ENCODE results near the gene TPSG1.
"Not testable (repeated sequence)": the region's sequence is repeated elsewhere in the genome, so short reads cannot be mapped to it uniquely, and the experiment has no call there.

Gene TPSG1

GRCh38 chr16:1230084-1230470 is 5.0 kb upstream of the TPSG1 start, which contains the start of gene TPSB2:
Gene TPSB2, minus strand, starts transcription at chr16:1230184. Its CDS starts 233 bp downstream, at chr16:1229951.
- not testable (repeated sequence) for DNase-seq

DNA sequence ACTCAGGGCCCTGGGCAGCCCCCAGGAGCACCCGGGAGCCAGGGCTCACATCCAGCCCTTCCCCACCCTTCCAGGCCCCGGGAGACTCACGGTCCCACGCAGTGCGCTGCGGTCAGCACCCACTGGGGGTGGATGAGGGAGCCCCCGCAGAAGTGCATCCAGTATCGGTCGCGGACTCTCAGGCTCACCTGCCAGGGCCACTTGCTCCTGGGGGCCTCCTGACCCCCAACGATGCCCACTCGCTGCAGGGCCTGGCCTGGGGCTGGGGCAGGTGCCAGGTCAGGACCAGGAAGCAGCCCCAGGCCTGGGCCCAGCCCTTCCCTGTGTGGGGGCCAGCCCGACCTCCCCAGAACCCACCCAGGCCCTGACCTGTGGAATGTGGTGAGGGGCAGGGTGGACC is 4.4 kb upstream of the TPSG1 start:
- not testable (repeated sequence) for DNase-seq

DNA sequence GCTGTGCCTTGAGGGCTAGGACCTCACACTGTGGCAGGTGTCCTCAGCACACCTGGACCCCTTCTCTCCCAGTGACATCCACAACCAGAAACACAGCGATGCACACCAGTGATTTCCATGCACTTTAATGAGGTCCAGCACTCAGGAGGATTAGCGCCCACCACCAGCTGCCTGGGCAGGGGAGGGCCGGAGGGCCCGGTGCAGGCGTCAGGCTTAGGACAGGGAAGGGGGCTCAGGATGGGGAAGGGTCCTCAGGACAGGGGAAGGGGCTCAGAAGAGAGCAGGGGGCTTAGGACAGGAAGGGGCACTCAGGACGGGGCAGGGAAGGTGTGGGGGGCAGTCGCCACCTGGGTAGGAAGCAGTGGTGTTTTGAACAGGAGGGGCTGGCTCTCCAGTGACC is 3.2 kb upstream of the TPSG1 start:
- not testable (repeated sequence) for DNase-seq

GRCh38 chr16:1226692-1227091 is 1.6 kb upstream of the TPSG1 start:
- not testable (repeated sequence) for DNase-seq

DNA sequence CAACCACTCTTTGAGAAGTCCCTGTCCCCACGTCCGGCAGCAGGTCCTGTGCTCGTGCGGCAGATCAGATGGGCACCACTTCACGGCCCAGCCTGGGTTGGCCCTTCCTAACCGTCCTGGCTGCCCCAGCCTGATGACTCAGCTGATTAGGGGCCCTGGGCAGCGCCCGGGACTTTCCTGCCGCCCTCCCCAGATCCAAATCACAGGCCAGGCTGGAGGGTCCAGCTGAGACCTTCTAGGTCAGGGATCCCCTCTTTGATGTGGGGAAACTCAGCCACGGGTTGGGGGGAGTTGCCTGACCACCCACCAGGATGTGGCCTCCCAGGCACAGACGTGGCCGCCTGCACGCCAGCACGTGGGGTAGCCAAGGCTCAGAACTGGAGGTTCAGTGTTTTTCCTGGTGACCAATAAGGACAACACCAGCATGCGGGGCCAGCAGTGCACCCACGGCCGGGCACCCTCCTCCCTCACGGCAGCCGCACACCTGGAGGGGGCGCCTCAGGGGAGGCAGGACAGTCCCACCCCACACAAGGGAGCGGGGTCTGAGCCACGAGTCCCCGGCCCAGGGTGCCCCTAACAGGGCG is 752 bp upstream of the TPSG1 start:
- not testable (repeated sequence) for DNase-seq

DNA sequence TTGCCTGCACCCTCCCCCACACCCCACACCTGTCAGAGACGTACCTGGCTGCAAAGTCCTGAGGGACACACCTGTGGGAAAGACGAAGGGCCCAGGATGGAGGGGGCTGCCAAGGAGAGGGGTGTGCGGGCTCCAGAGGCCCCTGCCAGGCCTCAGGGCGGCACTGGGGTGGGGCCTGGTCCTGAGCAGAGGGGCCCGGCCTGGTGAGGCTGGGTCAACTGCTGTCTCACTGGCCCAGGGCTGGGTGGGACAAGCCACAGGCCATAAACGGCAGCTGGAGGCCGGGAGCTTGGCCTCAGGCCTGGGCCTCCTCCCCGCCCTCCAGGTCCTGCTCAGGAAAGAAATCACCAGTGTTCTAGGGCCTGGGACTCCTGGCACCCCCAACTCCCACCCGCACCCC is 510 bp downstream of the TPSG1 start:
- no peak for DNase-seq

- no peak for DNase-seq
Observed at GRCh38 chr16:1223355-1224214, 1.5 kb downstream of the TPSG1 start.

GRCh38 chr16:1222553-1223354 is 2.3 kb downstream of the TPSG1 start:
- no peak for DNase-seq

- no peak for DNase-seq
Observed at GRCh38 chr16:1221628-1222552, 3.2 kb downstream of the TPSG1 start.

- no peak for DNase-seq
Observed at GRCh38 chr16:1220841-1221627, 4.0 kb downstream of the TPSG1 start.

DNA sequence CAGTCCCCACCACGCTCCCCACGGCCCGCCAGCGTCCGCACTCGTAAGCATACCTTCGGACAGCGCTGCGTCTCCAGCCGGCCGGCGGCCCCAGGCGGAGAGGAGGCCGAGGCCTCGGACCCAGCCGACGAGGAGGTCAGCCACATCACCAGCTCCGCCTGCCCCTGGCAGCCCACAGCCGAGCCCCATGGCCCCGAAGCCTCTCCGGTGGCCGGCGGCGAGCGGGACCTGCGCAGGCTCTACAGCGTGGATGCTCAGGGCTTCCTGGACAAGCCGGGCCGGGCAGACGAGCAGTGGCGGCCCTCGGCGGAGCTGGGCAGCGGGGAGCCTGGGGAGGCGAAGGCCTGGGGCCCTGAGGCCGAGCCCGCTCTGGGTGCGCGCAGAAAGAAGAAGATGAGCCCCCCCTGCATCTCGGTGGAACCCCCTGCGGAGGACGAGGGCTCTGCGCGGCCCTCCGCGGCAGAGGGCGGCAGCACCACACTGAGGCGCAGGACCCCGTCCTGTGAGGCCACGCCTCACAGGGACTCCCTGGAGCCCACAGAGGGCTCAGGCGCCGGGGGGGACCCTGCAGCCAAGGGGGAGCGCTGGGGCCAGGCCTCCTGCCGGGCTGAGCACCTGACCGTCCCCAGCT is 4.9 kb downstream of the TPSG1 start:
- DNase-seq, result no peak

DNA sequence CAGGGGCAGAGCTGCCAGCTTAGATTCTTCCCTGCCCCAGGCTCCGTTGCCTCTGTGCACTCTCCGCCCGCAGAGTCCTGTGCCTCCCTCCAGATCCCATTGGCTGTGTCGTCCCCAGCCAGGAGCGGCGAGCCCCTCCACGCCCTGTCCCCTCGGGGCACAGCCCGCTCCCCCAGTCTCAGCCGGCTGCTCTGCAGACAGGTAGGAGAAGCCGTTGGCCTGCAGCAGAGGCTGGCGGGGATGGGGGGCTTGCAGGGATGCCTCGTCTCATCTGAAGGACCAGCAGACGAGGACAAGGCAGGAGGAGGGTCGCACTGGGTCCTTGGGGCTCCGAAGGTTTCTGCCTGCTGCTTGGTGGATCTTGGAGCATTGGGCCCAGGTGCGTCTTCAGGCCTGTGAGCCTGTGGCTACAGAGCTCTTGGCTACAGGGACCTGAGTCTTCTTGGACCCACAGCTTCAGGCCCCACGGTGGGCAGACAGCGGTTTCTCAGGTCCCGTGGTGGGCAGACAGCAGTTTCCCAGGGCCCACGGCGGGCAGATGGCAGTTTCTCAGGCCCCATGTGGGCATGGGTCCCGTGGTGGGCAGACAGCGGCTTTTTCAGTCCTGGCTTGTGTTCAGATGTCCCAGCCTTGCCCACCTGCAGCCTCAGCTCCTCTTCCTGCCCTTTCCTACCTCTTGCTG is 6.0 kb downstream of the TPSG1 start:
- DNase-seq, result no peak

DNA sequence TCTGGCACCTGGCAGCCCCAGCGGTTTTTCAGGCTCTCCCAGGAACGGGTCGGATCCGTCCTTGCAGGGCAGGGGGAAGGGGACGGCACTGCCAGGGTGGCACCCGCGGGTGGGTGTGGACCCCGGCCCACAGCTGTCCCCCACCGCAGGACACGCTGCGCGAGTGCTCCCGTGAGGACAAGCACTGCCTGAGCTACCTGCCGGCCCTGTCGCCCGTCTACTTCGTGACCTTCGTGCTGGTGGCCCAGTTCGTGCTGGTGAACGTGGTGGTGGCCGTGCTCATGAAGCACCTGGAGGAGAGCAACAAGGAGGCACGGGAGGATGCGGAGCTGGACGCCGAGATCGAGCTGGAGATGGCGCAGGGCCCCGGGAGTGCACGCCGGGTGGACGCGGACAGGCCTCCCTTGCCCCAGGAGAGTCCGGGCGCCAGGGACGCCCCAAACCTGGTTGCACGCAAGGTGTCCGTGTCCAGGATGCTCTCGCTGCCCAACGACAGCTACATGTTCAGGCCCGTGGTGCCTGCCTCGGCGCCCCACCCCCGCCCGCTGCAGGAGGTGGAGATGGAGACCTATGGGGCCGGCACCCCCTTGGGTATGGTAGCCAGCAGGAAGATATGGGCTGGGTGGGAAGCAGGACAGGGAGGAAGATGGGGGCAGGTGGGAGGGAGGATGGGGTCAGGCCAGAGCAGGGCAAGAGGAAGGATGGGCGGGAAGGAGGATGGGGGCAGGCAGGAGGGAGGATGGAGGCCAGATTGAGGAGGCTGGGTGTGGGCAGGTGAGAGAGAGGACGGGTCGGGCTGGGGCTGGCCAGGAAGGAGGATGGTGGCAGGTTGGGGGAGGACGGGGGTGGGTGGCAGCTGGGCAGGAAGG is 6.8 kb downstream of the TPSG1 start:
- DNase-seq, result no peak

DNA sequence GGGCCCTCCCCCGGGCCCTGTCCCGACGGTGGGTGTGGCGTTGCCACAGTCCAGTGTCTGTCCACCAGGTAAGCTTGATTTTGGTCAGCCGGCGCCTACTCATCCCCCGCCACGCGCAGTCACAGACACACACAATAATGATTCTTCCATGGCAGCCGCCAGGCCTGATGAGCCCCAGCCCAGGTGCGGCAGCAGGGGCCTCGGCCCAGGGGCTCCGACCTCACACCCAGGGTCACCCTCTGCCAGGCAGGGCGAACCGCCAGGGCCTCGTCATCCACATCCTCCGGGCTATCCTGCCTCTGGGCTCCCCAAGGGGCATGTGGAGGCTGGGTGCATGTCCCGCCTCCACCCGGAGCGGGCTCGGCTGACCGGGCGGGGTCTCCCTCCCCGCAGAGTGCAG is 7.5 kb downstream of the TPSG1 start:
- no peak for DNase-seq

- no peak for DNase-seq
Observed at GRCh38 chr16:1216681-1217400, 8.2 kb downstream of the TPSG1 start.

DNA sequence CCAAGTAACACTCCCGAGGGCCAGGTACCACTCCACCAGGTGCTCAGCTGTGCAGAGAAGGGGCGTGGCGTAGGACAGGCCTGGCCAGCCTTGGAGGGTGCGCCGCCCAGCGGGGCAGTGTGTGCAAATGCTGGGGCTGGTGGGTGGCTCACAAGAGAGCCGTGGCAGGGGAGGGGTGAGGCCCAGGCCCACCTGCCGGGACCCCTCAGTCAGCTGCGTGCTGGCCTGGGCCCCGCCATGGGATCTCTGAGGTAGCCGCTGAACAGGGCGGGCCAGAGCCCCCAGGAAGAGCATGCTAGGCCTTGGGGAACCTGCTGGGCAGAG is 8.8 kb downstream of the TPSG1 start:
- no peak for DNase-seq

GRCh38 chr16:1215574-1216295 is 9.3 kb downstream of the TPSG1 start:
- no peak for DNase-seq

GRCh38 chr16:1214719-1215118 is 10.3 kb downstream of the TPSG1 start:
- no peak for DNase-seq
